ENCODE data around the gene ARHGAP22. TPM values are rescaled to one million over a fixed set of nuclear protein-coding genes. Genes with fewer than 3 reads are reported as not detected.

The ARHGAP22 gene
- polyA plus RNA-seq, 1 of the 3 experiments (the other 2 are of a cell fraction) = 12.4 TPM

DNA sequence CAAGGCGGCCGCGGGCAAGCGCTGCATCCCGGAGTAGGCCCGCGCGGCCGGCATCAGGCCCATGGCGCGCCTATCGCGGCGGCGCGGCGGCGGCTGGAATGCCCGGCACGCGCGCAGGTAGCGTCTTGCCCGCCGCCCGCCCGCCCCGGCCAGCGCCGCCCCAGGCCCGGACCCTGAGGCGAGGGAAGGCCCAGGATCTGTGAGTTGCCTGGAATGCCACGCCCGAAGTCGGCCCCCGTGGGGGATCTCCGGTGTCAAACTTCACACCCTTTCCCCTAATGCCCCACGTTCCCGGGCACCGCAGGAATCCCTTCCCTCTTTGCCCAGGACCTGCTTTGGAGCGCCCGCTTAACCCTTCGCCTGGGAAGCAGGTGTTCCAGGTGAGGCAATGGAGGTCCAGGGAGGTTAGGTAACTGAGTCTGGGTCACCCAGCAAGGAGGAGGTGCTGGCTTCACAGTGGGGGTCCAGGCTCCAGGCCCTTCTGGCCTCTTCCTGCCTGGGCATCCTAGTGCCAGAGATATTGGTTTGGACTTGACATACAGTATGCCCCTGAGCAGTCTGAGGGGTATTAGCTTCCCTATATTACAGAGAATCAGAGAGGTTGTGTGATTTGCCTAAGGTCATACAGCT lies 138.1 kb downstream of the ARHGAP22 start:
- DNase-seq = no peak
- no peak overlapping the region for H3K4me3 ChIP-seq (ENCODE audit: low read depth in 2 of 2, low read length in 1 of 2)
- no peaks in the 10 kb centered on the region for H3F3A ChIP-seq (replicated peaks; ENCODE audit: insufficient read depth)
- H3K27ac ChIP-seq (ENCODE audit: low read depth in 2 of 2, low read length in 1 of 2) = no peak overlapping the region
- H3K27me3 ChIP-seq (ENCODE audit: insufficient read depth) = no peaks in the 10 kb centered on the region
- H3K79me2 ChIP-seq (ENCODE audit: insufficient read depth) = peaks cover 28% of the 10 kb centered on the region
- 72% methylated on average over 31 of the region's 43 CpGs for WGBS (ENCODE audit: low lambda C conversion rate)
- no peaks in the 10 kb centered on the region for H3K9me2 ChIP-seq
- peaks cover 0 to 74% of the 10 kb centered on the region in 2 experiments; a peak in 1 of 4 replicates for H3K4me1 ChIP-seq (ENCODE audit: control insufficient read depth in 1 of 2, insufficient read depth in 2 of 2, low read depth in 1 of 2, low read length in 1 of 2)
- H3K4me2 ChIP-seq = no peak overlapping the region
- ChIA-PET POLR2A (no interaction called here), CTCF (interaction anchor here (1.1 kb wide), 1 partner anchor 190 kb away, joined by 6 read pairs; no protein-coding TSS in a partner anchor)
- TF ChIP-seq EP300 (IDR thresholded peaks at IDR 0.05; ENCODE audit: borderline replicate concordance in 1 of 2, low read depth in 1 of 2, low read length in 1 of 2) (no peak), TEAD4 (IDR thresholded peaks at IDR 0.05; ENCODE audit: borderline replicate concordance, insufficient read depth) (no peak), PBX3 (IDR thresholded peaks at IDR 0.05) (no peak), GATA2 (CRISPR knock-in tag; IDR thresholded peaks at IDR 0.05) (no peak), MXI1 (IDR thresholded peaks at IDR 0.05; ENCODE audit: low read depth, low read length) (no peak), ZBTB33 (IDR thresholded peaks at IDR 0.05; ENCODE audit: borderline replicate concordance, low read depth) (no peak)
- TF ChIP-seq, protein P1, sequence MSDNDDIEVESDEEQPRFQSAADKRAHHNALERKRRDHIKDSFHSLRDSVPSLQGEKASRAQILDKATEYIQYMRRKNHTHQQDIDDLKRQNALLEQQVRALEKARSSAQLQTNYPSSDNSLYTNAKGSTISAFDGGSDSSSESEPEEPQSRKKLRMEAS (IDR thresholded peaks at IDR 0.05; ENCODE audit: low read depth) = no peak
- H3K9me3 ChIP-seq = no peaks in the 10 kb centered on the region
- H4K20me1 ChIP-seq (ENCODE audit: insufficient read depth) = peaks cover 46% of the 10 kb centered on the region
- no peak overlapping the region for H2AFZ ChIP-seq (ENCODE audit: low read depth)
- H3K36me3 ChIP-seq (replicated peaks in 1 of 2; ENCODE audit: control insufficient read depth in 1 of 2, insufficient read depth in 2 of 2, low read length in 1 of 2) = no peaks in the 10 kb centered on the region
- no peak overlapping the region for H3K9ac ChIP-seq

- 82% methylated on average over 32 of the region's 42 CpGs for WGBS (ENCODE audit: low lambda C conversion rate)
- Histone ChIP-seq H3K4me1 (ENCODE audit: control insufficient read depth in 1 of 2, insufficient read depth in 2 of 2, low read depth in 1 of 2, low read length in 1 of 2) (peaks cover 0 to 73% of the 10 kb centered on the region in 2 experiments; a peak in 1 of 4 replicates), H3K4me3 (ENCODE audit: low read depth in 2 of 2, low read length in 1 of 2) (no peak overlapping the region), H3K36me3 (replicated peaks in 1 of 2; ENCODE audit: control insufficient read depth in 1 of 2, insufficient read depth in 2 of 2, low read length in 1 of 2) (no peaks in the 10 kb centered on the region), H3K27me3 (ENCODE audit: insufficient read depth) (no peaks in the 10 kb centered on the region), H4K20me1 (ENCODE audit: insufficient read depth) (peaks cover 38% of the 10 kb centered on the region), H3K79me2 (ENCODE audit: insufficient read depth) (peaks cover 27% of the 10 kb centered on the region), H3K4me2 (no peak overlapping the region), H3K9me3 (no peaks in the 10 kb centered on the region), H3K27ac (ENCODE audit: low read depth in 2 of 2, low read length in 1 of 2) (peak overlapping the region in 1 of 2 experiments; percentile 12; a peak in 1 of 4 replicates), H2AFZ (ENCODE audit: low read depth) (no peak overlapping the region), H3K9ac (no peak overlapping the region), H3F3A (replicated peaks; ENCODE audit: insufficient read depth) (no peaks in the 10 kb centered on the region), H3K9me2 (no peaks in the 10 kb centered on the region)
- POLR2A ChIA-PET = no interaction called here
- TF ChIP-seq ZBTB33 (IDR thresholded peaks at IDR 0.05; ENCODE audit: borderline replicate concordance, low read depth) = no peak
- CTCF ChIA-PET = interaction anchor here (0.6 to 0.7 kb wide), 3 partner anchors 99 to 190 kb away, joined by 3 read pairs; no protein-coding TSS in a partner anchor
- peak; percentile 49 for DNase-seq
Observed at GRCh38 chr10:48465860-48466521, 138.9 kb downstream of the ARHGAP22 start.
